Measurements from ENCODE around the gene CC2D2A.
"Not testable (repeated sequence)": the region's sequence is repeated elsewhere in the genome, so short reads cannot be mapped to it uniquely, and the experiment has no call there.

DNA sequence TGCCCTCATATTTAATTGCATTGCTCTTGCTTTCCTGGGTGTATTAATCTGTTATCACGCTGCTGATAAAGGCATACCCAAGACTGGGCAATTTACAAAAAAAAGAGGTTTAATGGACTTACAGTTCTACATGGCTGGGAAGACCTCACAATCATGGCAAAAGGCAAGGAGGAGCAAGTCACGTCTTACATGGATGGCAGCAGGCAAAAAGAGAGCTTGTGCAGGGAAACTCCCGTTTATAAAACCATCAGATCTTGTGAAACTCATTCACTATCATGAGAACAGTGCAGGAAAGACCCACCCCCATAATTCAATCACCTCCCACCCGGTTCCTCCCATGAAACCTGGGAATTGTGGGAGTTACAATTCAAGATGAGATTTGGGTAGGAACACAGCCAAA is 48.0 kb downstream of the CC2D2A start:
- not testable (repeated sequence) for TF ChIP-seq POU2F2, POLR2A, POLR2AphosphoS5, TAF1 (IDR thresholded peaks at IDR 0.05; ENCODE audit: low read depth, low read length)

Measured in GM12891 (cell line).